Stimulated activated CD4-positive, alpha-beta T cell treated with anti-CD3 and anti-CD28 coated beads, Interleukin-1b, Interleukin-23, amount 100 ng/mL, for 4 hours (primary cell): ENCODE results near the gene DRAM1.

ENCODE experiments used
- DNase-seq, 2 donors: peaks; one replicate each; pipeline ENCODE4 v3.0.0-alpha.2; 2020; ENCODE audit warnings: low read depth in 2 of 2

The DRAM1 gene

GRCh38 chr12:101941306-101942249, 64.2 kb downstream of the DRAM1 start:
- DNase-seq = no peak

- no peak for DNase-seq
These were observed 64.8 kb downstream of the DRAM1 start for GRCh38 chr12:101942250-101942605.

- DNase-seq = no peak
These were observed 68.2 kb downstream of the DRAM1 start for GRCh38 chr12:101945369-101946232.

GRCh38 chr12:101946233-101946611, 68.8 kb downstream of the DRAM1 start:
- DNase-seq = no peak

GRCh38 chr12:101947316-101947715, 69.9 kb downstream of the DRAM1 start:
- no peak for DNase-seq

GRCh38 chr12:101948365-101948764, 71.0 kb downstream of the DRAM1 start:
- no peak for DNase-seq

- no peak for DNase-seq
These were observed 73.8 kb downstream of the DRAM1 start for GRCh38 chr12:101951002-101951670.

- DNase-seq = no peak
These were observed 76.7 kb downstream of the DRAM1 start for GRCh38 chr12:101954113-101954512.

GRCh38 chr12:101954676-101955075, 77.3 kb downstream of the DRAM1 start:
- DNase-seq = no peak

GRCh38 chr12:101957252-101957959, 80.0 kb downstream of the DRAM1 start:
- no peak for DNase-seq

GRCh38 chr12:101959607-101960006, 82.2 kb downstream of the DRAM1 start:
- no peak for DNase-seq

GRCh38 chr12:101962486-101962885, 85.1 kb downstream of the DRAM1 start:
- no peak for DNase-seq

GRCh38 chr12:101963697-101964096, 86.3 kb downstream of the DRAM1 start:
- no peak for DNase-seq

- DNase-seq = no peak
These were observed 89.1 kb downstream of the DRAM1 start for GRCh38 chr12:101966496-101966895.

- DNase-seq = no peak
These were observed 90.1 kb downstream of the DRAM1 start for GRCh38 chr12:101967506-101967905.

- no peak for DNase-seq
These were observed 91.4 kb downstream of the DRAM1 start for GRCh38 chr12:101968770-101969169.
